H9 (cell line): ENCODE results near the gene NF1. TPM values are rescaled to one million over a fixed set of nuclear protein-coding genes. Genes with fewer than 3 reads are reported as not detected.

ENCODE experiments used
- DNase-seq: peaks from one replicate; pipeline ENCODE4 v3.0.0-alpha.2; 2017
- H2AFZ ChIP-seq: one replicate; pipeline ENCODE4 v1.6.1; 2013; ENCODE audit warnings: mild to moderate bottlenecking, low read length, control low read depth, moderate library complexity
- H2AK5ac ChIP-seq: 2 replicates; pipeline ENCODE4 v1.6.1; 2013; ENCODE audit warnings: low read length, control low read depth, mixed read lengths; ENCODE audit not compliant: insufficient read length
- H2BK120ac ChIP-seq: one replicate; pipeline ENCODE4 v1.6.1; 2013; ENCODE audit warnings: low read depth, mild to moderate bottlenecking, low read length, control low read depth, inconsistent platforms; ENCODE audit not compliant: poor library complexity, severe bottlenecking
- H2BK12ac ChIP-seq: 2 replicates; pipeline ENCODE4 v1.6.1; 2013; ENCODE audit warnings: low read length, control low read depth, mixed read lengths, low read depth; ENCODE audit not compliant: insufficient read length
- H2BK15ac ChIP-seq: 2 replicates; pipeline ENCODE4 v1.6.1; 2013; ENCODE audit warnings: low read depth, low read length, control low read depth
- H2BK20ac ChIP-seq: one replicate; pipeline ENCODE4 v1.6.1; 2013; ENCODE audit warnings: low read depth, mild to moderate bottlenecking, low read length, control low read depth, inconsistent platforms; ENCODE audit not compliant: poor library complexity, severe bottlenecking
- H2BK5ac ChIP-seq: 2 replicates; pipeline ENCODE4 v1.6.1; 2013; ENCODE audit warnings: low read length, control low read depth, mixed read lengths; ENCODE audit not compliant: insufficient read length
- H3K14ac ChIP-seq: 2 replicates; pipeline ENCODE4 v1.6.1; 2013; ENCODE audit warnings: low read length, control low read depth; ENCODE audit not compliant: insufficient read depth
- H3K18ac ChIP-seq: 2 replicates; pipeline ENCODE4 v1.6.1; 2013; ENCODE audit warnings: low read depth, mild to moderate bottlenecking, mixed read lengths, low read length, control low read depth; ENCODE audit not compliant: insufficient read length
- H3K23ac ChIP-seq: 2 replicates; pipeline ENCODE4 v1.6.1; 2013; ENCODE audit warnings: low read length, control low read depth, mixed read lengths, low read depth; ENCODE audit not compliant: insufficient read length
- H3K23me2 ChIP-seq: 2 replicates; pipeline ENCODE4 v1.6.1; 2013; ENCODE audit warnings: low read depth, mild to moderate bottlenecking, mixed read lengths, low read length, control low read depth; ENCODE audit not compliant: insufficient read length, poor library complexity, severe bottlenecking
- H3K27ac ChIP-seq: 2 replicates; pipeline ENCODE4 v1.5.1; 2013; ENCODE audit warnings: low read length, control low read depth, mixed read lengths, low read depth; ENCODE audit not compliant: insufficient read length
- H3K27me3 ChIP-seq: 2 replicates; pipeline ENCODE4 v1.6.1; 2013; ENCODE audit warnings: low read length, control low read depth, inconsistent platforms; ENCODE audit not compliant: insufficient read depth
- H3K4ac ChIP-seq: 2 replicates; pipeline ENCODE4 v1.6.1; 2013; ENCODE audit warnings: low read depth, mild to moderate bottlenecking, control low read depth, inconsistent platforms, low read length, moderate library complexity
- H3K4me1 ChIP-seq: 2 replicates; pipeline ENCODE4 v1.6.1; 2013; ENCODE audit warnings: low read length, control low read depth, inconsistent platforms; ENCODE audit not compliant: insufficient read depth
- H3K4me2 ChIP-seq: 2 replicates; pipeline ENCODE4 v1.6.1; 2013; ENCODE audit warnings: low read length, control low read depth, mixed read lengths; ENCODE audit not compliant: insufficient read length, insufficient read depth
- H3K56ac ChIP-seq: 2 replicates; pipeline ENCODE4 v1.6.1; 2013; ENCODE audit warnings: low read depth, mild to moderate bottlenecking, mixed read lengths, low read length, control low read depth; ENCODE audit not compliant: insufficient read length
- H3K79me1 ChIP-seq: 2 replicates; pipeline ENCODE4 v1.6.1; 2013; ENCODE audit warnings: low read depth, mild to moderate bottlenecking, moderate library complexity, low read length, control low read depth, inconsistent platforms; ENCODE audit not compliant: insufficient read depth, poor library complexity, severe bottlenecking
- H3K79me2 ChIP-seq: 2 replicates; pipeline ENCODE4 v1.6.1; 2013; ENCODE audit warnings: low read length, control low read depth, inconsistent platforms; ENCODE audit not compliant: insufficient read depth
- H3K9ac ChIP-seq: 2 replicates; pipeline ENCODE4 v1.6.1; 2013; ENCODE audit warnings: low read length, control low read depth, mixed read lengths; ENCODE audit not compliant: insufficient read length; ENCODE audit errors: extremely low read depth
- H3K9me3 ChIP-seq: one replicate; pipeline ENCODE4 v1.6.1; 2013; ENCODE audit warnings: low read depth, low read length, inconsistent platforms; ENCODE audit not compliant: control insufficient read depth
- H3T11ph ChIP-seq: one replicate; pipeline ENCODE4 v1.6.1; 2013; ENCODE audit warnings: mild to moderate bottlenecking, low read length, control low read depth, inconsistent platforms
- H4K20me1 ChIP-seq: one replicate; pipeline ENCODE4 v1.6.1; 2013; ENCODE audit not compliant: control insufficient read depth, insufficient read length, insufficient read depth
- H4K5ac ChIP-seq: 2 replicates; pipeline ENCODE4 v1.6.1; 2013; ENCODE audit warnings: low read depth, mild to moderate bottlenecking, mixed read lengths, low read length, control low read depth; ENCODE audit not compliant: insufficient read length
- H4K8ac ChIP-seq: replicated peaks from 2 replicates; pipeline ENCODE4 v1.6.1; 2013; ENCODE audit warnings: low read length, control low read depth, mixed read lengths, low read depth; ENCODE audit not compliant: insufficient read length
- H4K91ac ChIP-seq: 2 replicates; pipeline ENCODE4 v1.6.1; 2013; ENCODE audit warnings: low read depth, mild to moderate bottlenecking, moderate library complexity, mixed read lengths, low read length, control low read depth; ENCODE audit not compliant: insufficient read length
- H3K27ac Mint-ChIP-seq, 3 experiments: 2 replicates in 2 of 3; 3 replicates in 1 of 3; pipeline ENCODE4 v1.8.0; 2020 to 2021; ENCODE audit warnings: mixed read lengths in 3 of 3, mild to moderate bottlenecking in 1 of 3, moderate library complexity in 1 of 3
- H3K27me3 Mint-ChIP-seq: 2 replicates; pipeline ENCODE4 v1.8.0; 2021; ENCODE audit warnings: low read depth, mild to moderate bottlenecking, moderate library complexity, mixed read lengths
- H3K36me3 Mint-ChIP-seq, 3 experiments: 2 replicates in 2 of 3; 3 replicates in 1 of 3; pipeline ENCODE4 v1.8.0; 2020 to 2021; ENCODE audit warnings: low read depth in 3 of 3, mixed read lengths in 3 of 3; ENCODE audit not compliant: insufficient read depth in 1 of 3
- H3K4me1 Mint-ChIP-seq, 2 experiments: 2 replicates each; pipeline ENCODE4 v1.8.0; 2020; ENCODE audit warnings: mixed read lengths in 2 of 2
- H3K4me3 Mint-ChIP-seq, 2 experiments: 2 replicates in 1 of 2; 3 replicates in 1 of 2; pipeline ENCODE4 v1.8.0; 2020 to 2021; ENCODE audit warnings: mild to moderate bottlenecking in 2 of 2, mixed read lengths in 2 of 2, moderate library complexity in 1 of 2
- H3K9me3 Mint-ChIP-seq, 2 experiments: 2 replicates in 1 of 2; 3 replicates in 1 of 2; pipeline ENCODE4 v1.8.0; 2020; ENCODE audit warnings: mild to moderate bottlenecking in 2 of 2, mixed read lengths in 2 of 2, moderate library complexity in 1 of 2
- CTCF ChIP-seq: fragments of 200-600 bp; sonication (generic); conservative IDR thresholded peaks from 3 replicates; pipeline ENCODE4 v1.8.0; 2021; ENCODE audit warnings: antibody characterized with exemption, mild to moderate bottlenecking
- WGBS: extraction: QIAGEN DNeasy Blood & Tissue Kit; methylation state at CpG from one replicate; pipeline ENCODE4 v1.1.7; 2013; ENCODE audit warnings: missing lambda C conversion rate, low lambda C conversion rate, mixed read lengths; ENCODE audit not compliant: insufficient read length; ENCODE audit errors: extremely low coverage; 5-methylcytosine and 5-hydroxymethylcytosine counted together
- total RNA-seq: library from RNA; stranded (reverse); gene quantifications from 2 replicates; pipeline ENCODE4 v1.2.1, GENCODE V29; 2021

The NF1 gene
- total RNA-seq, 1 experiment from 2014 or later = 38.1 TPM

- no peaks in the 10 kb centered on the region for H3K27me3 ChIP-seq
- no peak overlapping the region for H3K9ac ChIP-seq
- no peak overlapping the region for H2BK5ac ChIP-seq
- Mint-ChIP-seq H3K4me1 (no peaks in the 10 kb centered on the region), H3K27ac (no peak overlapping the region), H3K4me3 (no peak overlapping the region), H3K27me3 (no peaks in the 10 kb centered on the region), H3K36me3 (peaks cover 0 to 9% (median 6%) of the 10 kb centered on the region in 3 experiments; a peak in 5 of 7 replicates), H3K9me3 (no peaks in the 10 kb centered on the region)
- H2BK20ac ChIP-seq = no peak overlapping the region
- no peak for DNase-seq
- no peak overlapping the region for H3K4me2 ChIP-seq
- no peak overlapping the region for H3K14ac ChIP-seq
- H3K4ac ChIP-seq = no peak overlapping the region
- H4K8ac ChIP-seq = no peak overlapping the region
- H3K79me2 ChIP-seq = no peaks in the 10 kb centered on the region
- no peak overlapping the region for H2AK5ac ChIP-seq
- no peak overlapping the region for H2BK12ac ChIP-seq
- no peak overlapping the region for H4K5ac ChIP-seq
- H4K20me1 ChIP-seq = no peaks in the 10 kb centered on the region
- H3K18ac ChIP-seq = no peak overlapping the region
- H3K9me3 ChIP-seq = no peaks in the 10 kb centered on the region
- no peak overlapping the region for H3T11ph ChIP-seq
- H3K27ac ChIP-seq = no peak overlapping the region
- H3K56ac ChIP-seq = no peak overlapping the region
- no peaks in the 10 kb centered on the region for H3K79me1 ChIP-seq
- H2AFZ ChIP-seq = no peak overlapping the region
- H2BK120ac ChIP-seq = no peak overlapping the region
- no peaks in the 10 kb centered on the region for H3K4me1 ChIP-seq
- no peaks in the 10 kb centered on the region for H3K23me2 ChIP-seq
- H3K23ac ChIP-seq = no peak overlapping the region
- no CpG with 5 or more reads among the region's 7 CpGs for WGBS
- no peak overlapping the region for H4K91ac ChIP-seq
- H2BK15ac ChIP-seq = no peak overlapping the region
- TF ChIP-seq CTCF = no peak
Measured at GRCh38 chr17:31172388-31172787, 77.6 kb downstream of the NF1 start.
